Activated B cell treated with CpG ODN at 0.5 μM for 24 hours (primary cell): Measurements from ENCODE around the gene TRA2B. TPM values are rescaled to one million over a fixed set of nuclear protein-coding genes. Genes with fewer than 3 reads are reported as not detected.

ENCODE experiments used
- ATAC-seq: fragments of 200-7000 bp; cut with Tn5 transposase; one replicate; pipeline ENCODE4 v1.10.0; 2021; ENCODE audit warnings: low read depth, mild to moderate bottlenecking, moderate library complexity
- CTCF ChIA-PET: fragments of 350-600 bp; sonication (Branson Sonifier 250); formaldehyde crosslinking; loops from one replicate; lab custom pipeline; 2021; ENCODE audit warnings: antibody characterized with exemption; lab: Charles Lee
- POLR2A ChIA-PET: fragments of 350-600 bp; sonication (Branson Sonifier 250); formaldehyde crosslinking; loops from one replicate; lab custom pipeline; 2021; ENCODE audit warnings: antibody characterized with exemption; lab: Charles Lee
- DNase-seq: peaks from one replicate; pipeline ENCODE4 v3.0.0; 2022
- H3K27ac Mint-ChIP-seq: one replicate; pipeline ENCODE4 v1.8.0; 2020; ENCODE audit warnings: mixed read lengths
- H3K27me3 Mint-ChIP-seq: one replicate; pipeline ENCODE4 v1.8.0; 2021; ENCODE audit warnings: mixed read lengths
- H3K36me3 Mint-ChIP-seq: one replicate; pipeline ENCODE4 v1.8.0; 2021; ENCODE audit warnings: low read depth, mixed read lengths
- H3K4me1 Mint-ChIP-seq: one replicate; pipeline ENCODE4 v1.8.0; 2021; ENCODE audit warnings: mixed read lengths
- H3K4me3 Mint-ChIP-seq: one replicate; pipeline ENCODE4 v1.8.0; 2020; ENCODE audit warnings: mild to moderate bottlenecking, mixed read lengths
- H3K9me3 Mint-ChIP-seq: one replicate; pipeline ENCODE4 v1.8.0; 2020; ENCODE audit warnings: mixed read lengths
- CTCF ChIP-seq: fragments of 200-600 bp; IDR thresholded peaks from one replicate; pipeline ENCODE4 v1.8.0; 2022; ENCODE audit warnings: antibody characterized with exemption, mild to moderate bottlenecking
- intact Hi-C: fragments of 100-400 bp; cut with micrococcal nuclease; formaldehyde crosslinking; loops from one replicate; pipeline ENCODE4 v1.15.1; 2024
- total RNA-seq: library from RNA; stranded (reverse); gene quantifications from 2 replicates; pipeline ENCODE4 v1.2.3, GENCODE V29; 2022

TRA2B gene
- total RNA-seq, 1 donor from 2014 or later = 219 TPM

- H3K4me3 Mint-ChIP-seq = no peak overlapping the region
- no peaks in the 10 kb centered on the region for H3K27me3 Mint-ChIP-seq
- ATAC-seq (no peak), DNase-seq (no peak)
- CTCF ChIA-PET = no interaction called here
- H3K9me3 Mint-ChIP-seq = no peaks in the 10 kb centered on the region
- H3K36me3 Mint-ChIP-seq = peaks cover 74% of the 10 kb centered on the region
- POLR2A ChIA-PET = no interaction called here
- no peak overlapping the region for H3K27ac Mint-ChIP-seq
- H3K4me1 Mint-ChIP-seq = no peaks in the 10 kb centered on the region
- no peak for TF ChIP-seq CTCF
- intact Hi-C loops = no loop called here
These were observed 21.6 kb downstream of the TRA2B start for GRCh38 chr3:185916042-185916833.

- Mint-ChIP-seq H3K4me3 (no peak overlapping the region), H3K27ac (no peak overlapping the region), H3K36me3 (peaks cover 70% of the 10 kb centered on the region), H3K9me3 (no peaks in the 10 kb centered on the region), H3K4me1 (no peaks in the 10 kb centered on the region), H3K27me3 (no peaks in the 10 kb centered on the region)
- DNase-seq = no peak
- ATAC-seq = no peak
- CTCF ChIA-PET = interaction anchor here (1.0 kb wide), 1 partner anchor 28 kb away, joined by 3 read pairs; no protein-coding TSS in a partner anchor
- POLR2A ChIA-PET = interaction anchor here (4.6 kb wide), 1 partner anchor 22 kb away, joined by 24 read pairs; the partner anchor contains the start of gene TRA2B
- no peak for TF ChIP-seq CTCF
- intact Hi-C loops = no loop called here
These were observed 22.2 kb downstream of the TRA2B start for GRCh38 chr3:185915642-185916041.

- Mint-ChIP-seq H3K9me3 (no peaks in the 10 kb centered on the region), H3K4me1 (no peaks in the 10 kb centered on the region), H3K27me3 (no peaks in the 10 kb centered on the region), H3K4me3 (no peak overlapping the region), H3K27ac (no peak overlapping the region), H3K36me3 (peaks cover 64% of the 10 kb centered on the region)
- intact Hi-C loops = no loop called here
- CTCF ChIA-PET = interaction anchor here (1.0 kb wide), 1 partner anchor 28 kb away, joined by 3 read pairs; no protein-coding TSS in a partner anchor
- no peak for ATAC-seq
- POLR2A ChIA-PET = interaction anchor here (2.3 to 4.6 kb wide), 2 partner anchors 16 to 22 kb away, joined by 12 to 24 read pairs; partner anchors contain the start of gene TRA2B
- no peak for DNase-seq
- TF ChIP-seq CTCF = no peak
These were observed 22.7 kb downstream of the TRA2B start for GRCh38 chr3:185914911-185915629.

GRCh38 chr3:185912929-185913901, 24.6 kb downstream of the TRA2B start:
- no peaks in the 10 kb centered on the region for H3K4me1 Mint-ChIP-seq
- peak; percentile 14 for ATAC-seq
- POLR2A ChIA-PET = interaction anchor here (0.6 to 4.6 kb wide), 8 partner anchors 11 to 671 kb away, joined by 4 to 24 read pairs (median 6); partner anchors contain the start of gene TRA2B
- no peak overlapping the region for H3K4me3 Mint-ChIP-seq
- no peak for DNase-seq
- CTCF ChIA-PET = interaction anchor here (1.3 kb wide), 1 partner anchor 30 kb away, joined by 3 read pairs; no protein-coding TSS in a partner anchor
- H3K27me3 Mint-ChIP-seq = no peaks in the 10 kb centered on the region
- intact Hi-C loops = no loop called here
- H3K9me3 Mint-ChIP-seq = no peaks in the 10 kb centered on the region
- no peak overlapping the region for H3K27ac Mint-ChIP-seq
- peaks cover 46% of the 10 kb centered on the region for H3K36me3 Mint-ChIP-seq
- no peak for TF ChIP-seq CTCF
